ENCODE data around the gene NRG3.

NRG3 gene

GRCh38 chr10:82817676-82818422, 942.9 kb downstream of the NRG3 start:
- no peak for DNase-seq (ENCODE audit: low read depth in 2 of 2)

- DNase-seq (ENCODE audit: low read depth in 2 of 2): no peak
Measured at GRCh38 chr10:82821043-82821442, 946.0 kb downstream of the NRG3 start.

GRCh38 chr10:82826132-82826531, 951.1 kb downstream of the NRG3 start:
- no peak for DNase-seq (ENCODE audit: low read depth in 2 of 2)

GRCh38 chr10:82827901-82828300, 952.9 kb downstream of the NRG3 start:
- DNase-seq (ENCODE audit: low read depth in 2 of 2): no peak

- no peak for DNase-seq (ENCODE audit: low read depth in 2 of 2)
Measured at GRCh38 chr10:82847242-82847641, 972.2 kb downstream of the NRG3 start.

- DNase-seq (ENCODE audit: low read depth in 2 of 2): no peak
Measured at GRCh38 chr10:82850191-82850590, 975.2 kb downstream of the NRG3 start.

- DNase-seq (ENCODE audit: low read depth in 2 of 2): no peak
Measured at GRCh38 chr10:82856957-82857613, 982.1 kb downstream of the NRG3 start.

- no peak for DNase-seq (ENCODE audit: low read depth in 2 of 2)
Measured at GRCh38 chr10:82861889-82862288, 986.9 kb downstream of the NRG3 start.

GRCh38 chr10:82865366-82865765, 990.4 kb downstream of the NRG3 start:
- no peak for DNase-seq (ENCODE audit: low read depth in 2 of 2)

- DNase-seq (ENCODE audit: low read depth in 2 of 2): no peak
Measured at GRCh38 chr10:82866424-82867020, 991.5 kb downstream of the NRG3 start.

GRCh38 chr10:82867056-82867455, 992.1 kb downstream of the NRG3 start:
- no peak for DNase-seq (ENCODE audit: low read depth in 2 of 2)

- no peak for DNase-seq (ENCODE audit: low read depth in 2 of 2)
Measured at GRCh38 chr10:82874671-82875070, 999.7 kb downstream of the NRG3 start.

- no peak for DNase-seq (ENCODE audit: low read depth in 2 of 2)
Measured at GRCh38 chr10:82880776-82881290, 1005.8 kb downstream of the NRG3 start.

GRCh38 chr10:82882722-82883121, 1007.7 kb downstream of the NRG3 start:
- DNase-seq (ENCODE audit: low read depth in 2 of 2): no peak

GRCh38 chr10:82883603-82884002, 1008.6 kb downstream of the NRG3 start:
- DNase-seq (ENCODE audit: low read depth in 2 of 2): no peak

GRCh38 chr10:82887488-82887887, 1012.5 kb downstream of the NRG3 start:
- no peak for DNase-seq (ENCODE audit: low read depth in 2 of 2)

- no peak for DNase-seq (ENCODE audit: low read depth in 2 of 2)
Measured at GRCh38 chr10:82888809-82889455, 1013.9 kb downstream of the NRG3 start.

- DNase-seq (ENCODE audit: low read depth in 2 of 2): no peak
Measured at GRCh38 chr10:82889728-82890127, 1014.7 kb downstream of the NRG3 start.

- no peak for DNase-seq (ENCODE audit: low read depth in 2 of 2)
Measured at GRCh38 chr10:82890573-82890972, 1015.6 kb downstream of the NRG3 start.

GRCh38 chr10:82908096-82908495, 1033.1 kb downstream of the NRG3 start:
- no peak for DNase-seq (ENCODE audit: low read depth in 2 of 2)

GRCh38 chr10:82908751-82909150, 1033.8 kb downstream of the NRG3 start:
- DNase-seq (ENCODE audit: low read depth in 2 of 2): no peak

- DNase-seq (ENCODE audit: low read depth in 2 of 2): no peak
Measured at GRCh38 chr10:82910301-82910700, 1035.3 kb downstream of the NRG3 start.
